Renal cortical epithelial cell (primary cell): ENCODE results near the gene SCYL3. TPM values are rescaled to one million over a fixed set of nuclear protein-coding genes. Genes with fewer than 3 reads are reported as not detected.
A peak's percentile ranks its signal among the peaks of the same experiment; 100 is the strongest.
"Not testable (repeated sequence)": the region's sequence is repeated elsewhere in the genome, so short reads cannot be mapped to it uniquely, and the experiment has no call there.

Experiments used
- DNase-seq: peaks from one replicate; pipeline ENCODE4 v3.0.0-alpha.2; 2011; ENCODE audit warnings: low read depth
- total RNA-seq: library from RNA; depleted of rRNA; stranded (reverse); fragments of >200 nt; gene quantifications from 2 replicates; pipeline ENCODE4 v1.2.3, GENCODE V29; 2014

Gene SCYL3
- total RNA-seq, 1 donor from 2014 or later, result 10.3 TPM

GRCh38 chr1:169814265-169814664, 79.4 kb downstream of the SCYL3 start:
- no peak for DNase-seq

- DNase-seq, result no peak
These were observed 81.6 kb downstream of the SCYL3 start for GRCh38 chr1:169812131-169812530.

GRCh38 chr1:169811418-169812035, 82.2 kb downstream of the SCYL3 start:
- not testable (repeated sequence) for DNase-seq

GRCh38 chr1:169809370-169810095, 84.2 kb downstream of the SCYL3 start:
- peak; percentile 42 for DNase-seq

- DNase-seq, result no peak
These were observed 88.8 kb downstream of the SCYL3 start for GRCh38 chr1:169804941-169805340.

- DNase-seq, result no peak
These were observed 90.8 kb downstream of the SCYL3 start for GRCh38 chr1:169802888-169803287.

Other genes with a start within 250 kb of the SCYL3 start
- 0.25 TPM in 1 of 2 replicates, not detected in the other for gene SELL, start 182.3 kb downstream of the SCYL3 start, total RNA-seq
- gene SELE, start 159.8 kb downstream of the SCYL3 start, total RNA-seq, result not detected in 2 replicates
- gene METTL18, start 99.0 kb downstream of the SCYL3 start, total RNA-seq, result 5.9 and 7.3 TPM in 2 replicates
- gene KIFAP3, start 180.8 kb upstream of the SCYL3 start, total RNA-seq, result 29.2 and 55.7 TPM in 2 replicates